ENCODE measurements around the gene TMEM126A.
"Not testable (repeated sequence)": the region's sequence is repeated elsewhere in the genome, so short reads cannot be mapped to it uniquely, and the experiment has no call there.

Gene TMEM126A

GRCh38 chr11:85658180-85658579, 10.4 kb downstream of the TMEM126A start:
- no peak for DNase-seq (ENCODE audit: low spot score)

- no peak for DNase-seq (ENCODE audit: low spot score)
These were observed 14.4 kb downstream of the TMEM126A start for GRCh38 chr11:85661972-85662664.

DNA sequence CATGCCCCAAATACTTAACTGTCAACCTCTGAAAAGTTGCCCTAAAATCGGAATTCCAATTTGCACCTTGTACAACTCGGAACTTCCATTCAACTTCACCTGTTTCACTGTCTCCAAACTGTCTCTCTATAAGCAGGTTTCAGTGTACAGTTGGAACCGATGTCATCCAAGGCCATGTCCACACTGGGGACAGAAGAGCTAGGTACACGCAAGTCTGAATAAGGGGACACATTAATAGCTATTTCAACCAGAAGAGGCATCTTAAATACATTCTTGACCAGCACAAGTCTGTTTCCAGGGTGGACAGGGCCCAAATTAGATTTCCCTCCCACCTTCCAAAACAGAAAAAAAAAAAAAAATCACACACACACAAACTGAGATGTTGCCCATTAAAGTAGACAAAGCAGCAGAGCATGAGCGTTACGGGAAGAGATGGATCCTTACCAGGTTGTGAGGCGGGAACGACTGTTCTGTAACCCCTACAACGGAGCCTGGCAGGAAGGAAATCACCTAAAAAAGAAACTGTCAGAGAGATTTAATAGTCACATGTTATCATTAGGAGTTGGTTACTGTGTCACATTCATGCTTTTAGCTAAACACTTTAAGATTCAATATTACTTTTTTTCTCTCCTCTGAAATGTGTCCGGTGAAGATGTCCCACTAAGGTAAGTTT, 15.4 kb downstream of the TMEM126A start:
- DNase-seq (ENCODE audit: low spot score) = peak; percentile 5

- peak; percentile 86 for DNase-seq (ENCODE audit: low spot score)
These were observed 16.2 kb downstream of the TMEM126A start for GRCh38 chr11:85663753-85664614.

DNA sequence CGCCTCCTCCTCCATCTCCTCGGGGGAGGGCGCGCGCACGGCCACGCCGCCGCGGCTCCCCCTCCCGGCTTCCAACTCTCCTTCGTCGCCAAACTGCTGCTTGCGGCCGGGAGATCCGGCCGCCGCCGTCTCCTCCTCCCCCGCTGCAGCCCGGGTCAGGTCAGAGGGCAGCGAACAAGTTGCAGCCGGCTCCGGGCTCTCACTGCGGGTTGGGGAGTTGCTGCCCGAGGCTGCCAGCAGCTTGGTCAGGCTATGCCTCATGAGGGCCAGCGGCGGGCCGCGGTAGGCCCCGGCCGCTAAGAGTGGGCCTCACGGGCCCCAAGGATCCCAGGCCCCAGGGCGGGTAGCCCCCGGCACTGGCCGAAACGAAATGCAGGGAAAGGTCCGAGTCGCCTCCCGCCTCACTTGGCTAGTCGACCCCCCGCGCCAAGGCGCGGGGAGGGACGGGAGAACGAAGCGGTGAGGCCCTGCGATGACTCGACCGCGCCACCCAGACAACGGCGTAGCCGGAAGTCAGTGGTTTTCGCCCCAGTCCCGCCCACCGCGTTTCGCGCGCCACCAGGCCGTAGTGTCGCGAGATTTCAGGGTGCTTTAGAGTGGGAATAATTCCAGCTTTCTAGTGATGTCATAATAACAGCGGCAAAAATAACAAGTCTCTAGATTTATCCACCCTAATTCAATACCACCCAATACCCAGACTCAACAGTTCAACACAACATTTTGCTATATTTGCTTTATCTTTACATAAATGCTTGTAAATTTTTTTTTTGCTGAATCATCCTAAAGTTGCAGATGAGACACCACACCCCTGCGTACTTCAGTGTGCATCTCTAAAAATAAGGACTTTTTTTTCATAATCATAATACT, 17.1 kb downstream of the TMEM126A start, which contains the start of gene CREBZF:
TSS of gene CREBZF (minus strand) at position 515 of the 867 bp plus-strand sequence. CDS start at position 261, 254 bp downstream.
- DNase-seq (ENCODE audit: low spot score) = peak; percentile 92

DNA sequence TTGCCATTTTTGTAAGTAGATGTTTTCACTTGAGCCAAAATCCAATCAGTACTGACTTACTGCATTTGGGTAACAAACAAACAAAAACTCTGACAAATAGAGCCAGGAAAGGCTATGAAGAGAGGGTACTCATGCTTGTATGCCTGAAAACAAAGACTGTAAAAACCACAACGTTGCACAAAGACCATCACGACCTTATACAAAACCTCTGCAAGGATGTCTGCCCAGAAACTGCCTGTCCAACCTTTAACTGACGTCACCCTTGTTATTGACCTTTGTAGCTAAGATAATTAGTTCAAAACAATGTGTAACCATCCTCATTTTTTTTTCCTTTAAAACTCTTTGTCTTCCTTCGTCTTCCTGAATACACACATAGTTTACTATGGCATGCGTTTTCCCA, 18.0 kb downstream of the TMEM126A start:
- DNase-seq (ENCODE audit: low spot score) = no peak

- no peak for DNase-seq (ENCODE audit: low spot score)
These were observed 18.9 kb downstream of the TMEM126A start for GRCh38 chr11:85666687-85667086.

DNA sequence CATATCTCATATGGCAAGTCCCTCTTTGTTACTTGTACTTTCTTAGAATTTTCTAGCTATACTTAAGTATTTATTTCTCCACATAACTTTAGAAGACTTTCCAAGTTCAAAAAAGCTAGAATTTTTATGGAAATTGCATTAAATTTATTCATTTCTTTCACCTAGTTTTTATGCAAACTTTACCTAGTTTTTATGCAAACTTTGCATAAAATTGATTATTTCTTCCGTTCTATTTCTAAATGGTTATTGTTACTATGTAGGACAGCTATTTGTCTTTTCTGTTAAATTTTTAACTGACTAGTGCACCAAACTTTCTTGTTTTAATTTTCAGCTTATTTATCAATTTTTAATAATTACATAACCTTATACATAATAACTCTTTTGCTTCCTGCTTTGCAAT, 20.4 kb downstream of the TMEM126A start:
- DNase-seq (ENCODE audit: low spot score) = no peak

DNA sequence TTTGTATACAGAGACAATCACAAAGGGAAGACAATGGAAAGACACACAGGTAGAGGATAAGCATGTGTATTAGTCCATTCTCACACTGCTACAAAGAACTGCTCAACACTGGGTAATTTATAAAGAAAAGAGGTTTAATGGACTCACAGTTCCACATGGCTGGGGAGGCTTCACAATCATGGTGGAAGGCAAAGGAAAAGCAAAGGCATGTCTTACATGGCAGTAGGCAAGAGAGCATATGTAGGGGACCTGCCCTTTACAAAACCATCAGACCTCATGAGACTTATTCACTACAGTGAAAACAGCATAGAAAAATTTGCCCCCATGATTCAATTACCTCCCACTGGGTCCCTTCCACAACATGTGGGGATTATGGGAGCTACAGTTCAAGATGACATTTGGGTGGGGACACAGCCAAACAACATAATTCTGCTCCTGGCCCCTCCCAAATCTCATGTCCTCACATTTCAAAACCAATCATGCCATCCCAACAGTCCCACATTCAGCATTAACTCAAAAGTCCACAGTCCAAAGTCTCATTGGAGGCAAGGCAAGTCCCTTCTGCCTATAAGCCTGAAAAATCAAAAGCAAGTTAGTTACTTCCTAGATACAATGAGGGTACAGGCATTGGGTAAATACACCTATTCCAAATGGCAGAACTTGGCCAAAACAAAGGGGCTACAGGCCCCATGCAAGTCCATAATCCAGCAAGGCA, 23.3 kb downstream of the TMEM126A start:
- not testable (repeated sequence) for DNase-seq (ENCODE audit: low spot score)

DNA sequence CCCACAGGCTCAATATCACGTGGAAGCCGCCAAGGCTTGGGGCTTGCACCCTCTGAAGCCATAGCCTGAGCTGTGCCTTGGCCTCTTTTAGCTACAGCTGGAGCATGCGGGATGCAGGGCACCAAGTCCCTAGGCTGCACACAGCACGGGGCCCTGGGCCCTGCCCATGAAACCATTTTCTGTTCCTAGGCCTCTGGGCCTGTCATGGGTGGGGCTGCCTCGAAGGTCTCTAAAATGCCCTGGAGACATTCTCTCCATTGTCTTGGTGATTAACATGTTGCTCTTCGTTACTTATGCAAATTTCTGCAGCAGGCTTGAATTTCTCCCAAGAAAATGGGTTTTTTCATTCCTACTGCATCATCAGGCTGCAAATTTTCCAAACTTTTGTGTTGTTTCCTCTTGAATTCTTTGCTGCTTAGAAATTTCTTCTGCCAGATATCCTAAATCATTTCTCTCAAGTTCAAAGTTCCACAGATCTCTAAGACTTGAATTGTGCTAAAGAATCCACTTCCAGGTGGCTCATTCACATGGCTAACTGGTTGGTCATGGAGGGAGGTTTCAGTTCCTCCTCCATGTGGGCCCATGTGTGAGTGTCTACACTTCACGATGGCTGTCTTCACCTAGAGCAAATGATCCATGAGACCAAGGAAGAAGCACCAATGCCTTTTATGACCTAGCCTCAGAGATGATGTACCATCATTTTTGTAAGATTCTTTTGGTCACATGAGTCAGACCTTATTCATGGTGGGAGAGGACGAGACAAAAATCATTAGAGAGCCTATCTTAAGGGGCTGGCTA, 24.5 kb downstream of the TMEM126A start:
- no peak for DNase-seq (ENCODE audit: low spot score)

- DNase-seq (ENCODE audit: low spot score) = no peak
These were observed 25.6 kb downstream of the TMEM126A start for GRCh38 chr11:85673393-85673792.

DNA sequence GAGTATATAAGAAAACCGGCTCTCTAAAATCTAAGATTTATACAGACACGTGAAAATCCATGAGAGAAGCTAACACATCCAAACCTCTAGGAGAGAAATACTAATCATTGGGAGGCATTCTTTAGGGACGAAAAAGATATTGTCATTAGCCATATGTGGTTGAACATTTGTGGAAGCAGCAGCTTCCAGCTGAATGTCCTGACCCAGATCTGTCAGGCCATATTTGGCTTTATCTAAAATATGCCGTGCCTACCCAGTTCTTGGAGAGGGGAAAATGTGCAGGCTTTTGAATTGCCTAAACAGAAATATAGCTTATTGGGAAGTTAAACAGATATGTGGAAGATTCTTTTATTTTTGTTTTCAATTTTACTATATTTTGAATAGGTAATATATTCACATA, 31.8 kb downstream of the TMEM126A start:
- DNase-seq (ENCODE audit: low spot score) = no peak

DNA sequence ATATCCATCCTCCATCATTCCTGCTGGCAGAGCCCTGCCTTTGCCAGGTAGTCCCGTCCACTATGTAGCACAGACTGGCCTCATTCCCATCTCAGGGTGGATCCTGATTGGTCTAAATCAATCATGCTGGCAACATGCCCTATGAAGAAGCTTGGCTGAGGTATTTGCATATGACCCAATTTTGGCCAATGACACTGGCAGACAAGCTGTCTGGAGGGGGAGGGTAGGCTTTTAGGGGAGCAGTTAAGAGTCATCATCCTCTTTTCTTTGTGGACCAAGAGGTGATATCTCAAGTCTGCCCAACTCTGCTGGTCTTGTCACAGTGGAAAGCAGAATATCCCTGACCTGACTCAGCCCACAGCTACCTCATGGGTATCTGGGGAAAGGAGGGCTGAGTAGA, 33.1 kb downstream of the TMEM126A start:
- DNase-seq (ENCODE audit: low spot score) = no peak

GRCh38 chr11:85682330-85683305, 34.9 kb downstream of the TMEM126A start:
- peak; percentile 51 for DNase-seq (ENCODE audit: low spot score)

- no peak for DNase-seq (ENCODE audit: low spot score)
These were observed 37.5 kb downstream of the TMEM126A start for GRCh38 chr11:85685125-85685819.

- no peak for DNase-seq (ENCODE audit: low spot score)
These were observed 38.2 kb downstream of the TMEM126A start, which contains the start of gene CCDC89 for GRCh38 chr11:85685820-85686459. CCDC89 (minus strand) TSS chr11:85686195; CDS start chr11:85686130, 65 bp downstream.

- DNase-seq (ENCODE audit: low spot score) = peak; percentile 36
These were observed 46.7 kb downstream of the TMEM126A start for GRCh38 chr11:85694385-85694980.

Measured in CD4-positive, alpha-beta T cell treated with Interleukin-6 at 100 ng/mL for 8 hours (primary cell).